ENCODE results near the gene TTLL11.

Gene TTLL11

DNA sequence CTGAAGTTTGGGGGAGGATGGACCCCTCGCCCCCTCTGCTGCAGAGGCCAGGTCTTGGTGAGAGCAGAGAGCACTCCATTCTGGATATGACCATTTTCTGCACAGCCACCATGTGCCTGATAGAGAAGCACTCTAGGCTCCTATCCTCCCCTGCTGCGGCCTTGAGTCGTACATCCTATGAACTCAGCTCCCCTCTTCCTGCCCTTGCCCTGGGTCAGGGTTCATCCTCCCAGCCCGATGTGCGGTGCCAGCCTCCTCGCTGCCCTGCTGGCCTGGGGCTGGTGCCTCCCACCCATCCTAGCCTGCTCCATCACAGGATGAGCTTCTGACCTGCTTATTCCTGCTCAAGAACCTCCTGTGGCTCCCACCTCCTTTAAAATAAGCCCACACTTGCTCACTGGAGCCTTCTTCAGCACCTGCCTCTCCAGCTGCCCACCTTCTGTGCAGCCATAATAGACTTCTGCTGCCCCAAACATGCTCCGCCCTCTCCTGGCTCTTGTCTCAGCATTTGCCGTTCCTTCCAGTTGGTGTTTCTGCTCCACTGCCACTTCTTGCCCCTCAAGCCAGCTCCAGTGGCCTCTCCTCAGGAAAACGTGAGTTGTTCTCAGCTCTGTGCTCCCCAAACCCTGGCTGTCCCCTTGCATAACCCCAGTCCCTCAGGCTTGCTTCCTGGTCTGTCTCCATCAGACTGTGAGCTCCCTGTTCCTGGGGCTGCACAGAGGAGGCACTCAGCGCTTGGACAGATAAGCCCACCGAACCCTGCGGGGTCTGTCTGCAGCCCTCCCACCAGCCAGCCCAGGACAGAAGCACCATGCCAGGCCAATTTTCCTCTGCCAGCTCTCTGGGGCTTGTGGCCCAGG is 22.3 kb upstream of the TTLL11 start:
- no peak for TF ChIP-seq TCF12 (IDR thresholded peaks at IDR 0.05; ENCODE audit: low read depth)
- no peak for TF ChIP-seq TEAD4 (IDR thresholded peaks at IDR 0.05)
- TF ChIP-seq CEBPB (IDR thresholded peaks at IDR 0.05): no peak
- TF ChIP-seq, protein P1, sequence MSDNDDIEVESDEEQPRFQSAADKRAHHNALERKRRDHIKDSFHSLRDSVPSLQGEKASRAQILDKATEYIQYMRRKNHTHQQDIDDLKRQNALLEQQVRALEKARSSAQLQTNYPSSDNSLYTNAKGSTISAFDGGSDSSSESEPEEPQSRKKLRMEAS (IDR thresholded peaks at IDR 0.05): no peak
- TF ChIP-seq FOXM1 (IDR thresholded peaks at IDR 0.05; ENCODE audit: borderline replicate concordance, low read depth): no peak
- TF ChIP-seq, protein P2, sequence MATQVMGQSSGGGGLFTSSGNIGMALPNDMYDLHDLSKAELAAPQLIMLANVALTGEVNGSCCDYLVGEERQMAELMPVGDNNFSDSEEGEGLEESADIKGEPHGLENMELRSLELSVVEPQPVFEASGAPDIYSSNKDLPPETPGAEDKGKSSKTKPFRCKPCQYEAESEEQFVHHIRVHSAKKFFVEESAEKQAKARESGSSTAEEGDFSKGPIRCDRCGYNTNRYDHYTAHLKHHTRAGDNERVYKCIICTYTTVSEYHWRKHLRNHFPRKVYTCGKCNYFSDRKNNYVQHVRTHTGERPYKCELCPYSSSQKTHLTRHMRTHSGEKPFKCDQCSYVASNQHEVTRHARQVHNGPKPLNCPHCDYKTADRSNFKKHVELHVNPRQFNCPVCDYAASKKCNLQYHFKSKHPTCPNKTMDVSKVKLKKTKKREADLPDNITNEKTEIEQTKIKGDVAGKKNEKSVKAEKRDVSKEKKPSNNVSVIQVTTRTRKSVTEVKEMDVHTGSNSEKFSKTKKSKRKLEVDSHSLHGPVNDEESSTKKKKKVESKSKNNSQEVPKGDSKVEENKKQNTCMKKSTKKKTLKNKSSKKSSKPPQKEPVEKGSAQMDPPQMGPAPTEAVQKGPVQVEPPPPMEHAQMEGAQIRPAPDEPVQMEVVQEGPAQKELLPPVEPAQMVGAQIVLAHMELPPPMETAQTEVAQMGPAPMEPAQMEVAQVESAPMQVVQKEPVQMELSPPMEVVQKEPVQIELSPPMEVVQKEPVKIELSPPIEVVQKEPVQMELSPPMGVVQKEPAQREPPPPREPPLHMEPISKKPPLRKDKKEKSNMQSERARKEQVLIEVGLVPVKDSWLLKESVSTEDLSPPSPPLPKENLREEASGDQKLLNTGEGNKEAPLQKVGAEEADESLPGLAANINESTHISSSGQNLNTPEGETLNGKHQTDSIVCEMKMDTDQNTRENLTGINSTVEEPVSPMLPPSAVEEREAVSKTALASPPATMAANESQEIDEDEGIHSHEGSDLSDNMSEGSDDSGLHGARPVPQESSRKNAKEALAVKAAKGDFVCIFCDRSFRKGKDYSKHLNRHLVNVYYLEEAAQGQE (IDR thresholded peaks at IDR 0.05; ENCODE audit: low read depth): no peak
- TF ChIP-seq RAD21 (IDR thresholded peaks at IDR 0.05; ENCODE audit: low read depth): no peak
- TF ChIP-seq ZBTB7A (IDR thresholded peaks at IDR 0.05; ENCODE audit: low read depth): no peak
- TF ChIP-seq CREB1 (IDR thresholded peaks at IDR 0.05; ENCODE audit: low read depth): no peak
- no peak for TF ChIP-seq NFIC (IDR thresholded peaks at IDR 0.05)
- TF ChIP-seq, protein P3, sequence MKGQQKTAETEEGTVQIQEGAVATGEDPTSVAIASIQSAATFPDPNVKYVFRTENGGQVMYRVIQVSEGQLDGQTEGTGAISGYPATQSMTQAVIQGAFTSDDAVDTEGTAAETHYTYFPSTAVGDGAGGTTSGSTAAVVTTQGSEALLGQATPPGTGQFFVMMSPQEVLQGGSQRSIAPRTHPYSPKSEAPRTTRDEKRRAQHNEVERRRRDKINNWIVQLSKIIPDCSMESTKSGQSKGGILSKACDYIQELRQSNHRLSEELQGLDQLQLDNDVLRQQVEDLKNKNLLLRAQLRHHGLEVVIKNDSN (IDR thresholded peaks at IDR 0.05): no peak
- TF ChIP-seq EP300 (IDR thresholded peaks at IDR 0.05; ENCODE audit: borderline replicate concordance): no peak
- no peak for TF ChIP-seq TAF1 (IDR thresholded peaks at IDR 0.05; ENCODE audit: low read depth)
- TF ChIP-seq YY1 (IDR thresholded peaks at IDR 0.05; ENCODE audit: low read depth): no peak
- no peak for TF ChIP-seq EGR1 (IDR thresholded peaks at IDR 0.05)

DNA sequence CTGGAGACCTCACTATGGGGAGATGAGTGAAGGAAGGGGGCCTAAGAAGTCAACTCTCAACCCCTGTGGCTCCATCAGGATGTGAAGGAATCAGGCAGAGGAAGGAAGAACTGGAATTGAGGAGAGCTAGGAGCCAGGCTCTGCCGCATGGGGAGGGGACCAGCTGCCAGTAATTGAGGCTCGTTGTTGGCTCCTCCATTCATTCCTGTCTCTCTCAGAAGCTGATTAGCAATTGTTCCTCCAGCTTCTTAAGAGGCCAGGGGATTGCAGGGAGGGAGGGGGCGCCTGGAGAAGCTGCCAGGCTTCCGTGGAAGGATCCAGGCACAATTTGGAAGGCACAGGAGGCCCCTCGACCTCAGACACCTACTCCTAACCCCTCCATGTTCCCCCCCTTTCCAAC is 20.5 kb upstream of the TTLL11 start:
- TF ChIP-seq TAF1 (IDR thresholded peaks at IDR 0.05; ENCODE audit: low read depth) (no peak), RAD21 (IDR thresholded peaks at IDR 0.05; ENCODE audit: low read depth) (no peak), YY1 (IDR thresholded peaks at IDR 0.05; ENCODE audit: low read depth) (no peak), CEBPB (IDR thresholded peaks at IDR 0.05) (no peak), FOXM1 (IDR thresholded peaks at IDR 0.05; ENCODE audit: borderline replicate concordance, low read depth) (no peak), TEAD4 (IDR thresholded peaks at IDR 0.05) (no peak), EP300 (IDR thresholded peaks at IDR 0.05; ENCODE audit: borderline replicate concordance) (no peak), ZBTB7A (IDR thresholded peaks at IDR 0.05; ENCODE audit: low read depth) (no peak), EGR1 (IDR thresholded peaks at IDR 0.05) (no peak), TCF12 (IDR thresholded peaks at IDR 0.05; ENCODE audit: low read depth) (no peak), CREB1 (IDR thresholded peaks at IDR 0.05; ENCODE audit: low read depth) (no peak), NFIC (IDR thresholded peaks at IDR 0.05) (no peak)
- TF ChIP-seq, protein P1 (IDR thresholded peaks at IDR 0.05): no peak
- TF ChIP-seq, protein P3 (IDR thresholded peaks at IDR 0.05): no peak
- TF ChIP-seq, protein P2 (IDR thresholded peaks at IDR 0.05; ENCODE audit: low read depth): no peak

DNA sequence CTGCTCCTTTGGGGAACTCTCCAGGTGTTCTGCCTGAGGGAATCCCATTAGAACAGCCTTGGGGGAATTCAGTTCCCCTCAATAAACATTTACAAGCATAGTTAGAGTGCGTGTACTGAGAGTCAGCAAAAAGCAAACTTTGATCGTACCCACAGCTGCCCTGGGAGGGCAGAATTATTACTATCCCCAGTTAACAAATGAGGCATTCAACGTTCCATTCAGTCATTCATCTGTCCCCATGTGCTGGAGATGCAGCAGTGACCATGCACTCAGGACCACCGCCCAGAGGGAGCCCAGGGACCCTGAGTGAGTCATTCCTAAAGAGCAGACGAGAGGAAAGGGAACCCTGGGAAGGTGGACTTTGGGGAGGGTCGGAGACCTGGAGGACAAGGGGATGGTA is 19.1 kb upstream of the TTLL11 start:
- no peak for TF ChIP-seq EGR1 (IDR thresholded peaks at IDR 0.05)
- TF ChIP-seq YY1 (IDR thresholded peaks at IDR 0.05; ENCODE audit: low read depth): no peak
- no peak for TF ChIP-seq TCF12 (IDR thresholded peaks at IDR 0.05; ENCODE audit: low read depth)
- no peak for TF ChIP-seq EP300 (IDR thresholded peaks at IDR 0.05; ENCODE audit: borderline replicate concordance)
- TF ChIP-seq CEBPB (IDR thresholded peaks at IDR 0.05): no peak
- TF ChIP-seq RAD21 (IDR thresholded peaks at IDR 0.05; ENCODE audit: low read depth): no peak
- TF ChIP-seq, protein P1 (IDR thresholded peaks at IDR 0.05): no peak
- no peak for TF ChIP-seq TAF1 (IDR thresholded peaks at IDR 0.05; ENCODE audit: low read depth)
- TF ChIP-seq NFIC (IDR thresholded peaks at IDR 0.05): no peak
- TF ChIP-seq TEAD4 (IDR thresholded peaks at IDR 0.05): no peak
- TF ChIP-seq, protein P2 (IDR thresholded peaks at IDR 0.05; ENCODE audit: low read depth): no peak
- TF ChIP-seq, protein P3 (IDR thresholded peaks at IDR 0.05): no peak
- TF ChIP-seq CREB1 (IDR thresholded peaks at IDR 0.05; ENCODE audit: low read depth): no peak
- no peak for TF ChIP-seq FOXM1 (IDR thresholded peaks at IDR 0.05; ENCODE audit: borderline replicate concordance, low read depth)
- no peak for TF ChIP-seq ZBTB7A (IDR thresholded peaks at IDR 0.05; ENCODE audit: low read depth)

All from Ishikawa (cell line).